Small intestine (tissue), 7 donors: ENCODE results near the gene PRDM10. TPM values are rescaled to one million over a fixed set of nuclear protein-coding genes. Genes with fewer than 3 reads are reported as not detected.

Experiments used
- DNase-seq, 2 donors: peaks; one replicate each; pipeline versions ENCODE4 v3.0.0 to v3.0.0-alpha.2; 2013
- FAIRE-seq: peaks from 2 replicates; lab custom pipeline; 2012; peaks lifted over from hg19 to GRCh38; lab: Jason Lieb, UNC
- H3K27ac ChIP-seq, 3 donors: one replicate each; pipeline ENCODE4 v1.5.1; 2013; ENCODE audit warnings: low read length in 2 of 3, mild to moderate bottlenecking in 2 of 3, control low read depth in 1 of 3, inconsistent platforms in 1 of 3, low read depth in 1 of 3, moderate library complexity in 1 of 3
- H3K27me3 ChIP-seq, 3 donors: one replicate each; pipeline ENCODE4 v1.6.1; 2013; ENCODE audit warnings: low read length in 3 of 3, inconsistent platforms in 1 of 3; ENCODE audit not compliant: control insufficient read depth in 3 of 3, insufficient read depth in 3 of 3
- H3K36me3 ChIP-seq, 3 donors: one replicate each; pipeline ENCODE4 v1.6.1; 2013; ENCODE audit warnings: low read length in 3 of 3, inconsistent platforms in 1 of 3, low read depth in 1 of 3, mild to moderate bottlenecking in 1 of 3, moderate library complexity in 1 of 3; ENCODE audit not compliant: control insufficient read depth in 3 of 3, insufficient read depth in 2 of 3
- H3K4me1 ChIP-seq, 3 donors: one replicate each; pipeline ENCODE4 v1.6.1; 2013; ENCODE audit warnings: low read length in 2 of 3, inconsistent platforms in 1 of 3, low read depth in 1 of 3, mild to moderate bottlenecking in 1 of 3, moderate library complexity in 1 of 3; ENCODE audit not compliant: control insufficient read depth in 3 of 3, insufficient read depth in 2 of 3
- H3K4me3 ChIP-seq, 3 donors: one replicate each; pipeline ENCODE4 v1.5.1; 2013; ENCODE audit warnings: low read length in 3 of 3, control low read depth in 1 of 3, inconsistent platforms in 1 of 3, low read depth in 1 of 3, mild to moderate bottlenecking in 1 of 3, moderate library complexity in 1 of 3
- H3K9me3 ChIP-seq, 2 donors: one replicate each; pipeline ENCODE4 v1.6.1; 2013; ENCODE audit warnings: low read depth in 1 of 2, low read length in 1 of 2; ENCODE audit not compliant: control insufficient read depth in 2 of 2, insufficient read depth in 1 of 2
- WGBS, 3 donors: extraction: QIAGEN DNeasy Blood & Tissue Kit; methylation state at CpG; one replicate each; pipeline ENCODE4 v1.1.7; 2013; 5-methylcytosine and 5-hydroxymethylcytosine counted together
- polyA plus RNA-seq, 4 donors: library from polyadenylated mRNA; stranded (reverse) in 3 of 4; unstranded in 1 of 4; fragments of 200-250 nt in 3 of 4; fragments of 120-200 nt in 1 of 4; gene quantifications; one replicate each; pipeline versions ENCODE4 v1.2.1 to v1.2.3, GENCODE V29; 2013
- donor health status: healthy with polysubstance abuse.
- donor health status: control.
- donor health status: control.
- donor health status: Bipolar disorder and iron deficiency.
- donor health status: healthy.

The PRDM10 gene
- polyA plus RNA-seq, 4 donors = 2.7 to 8.8 (median 3.3) TPM

DNA sequence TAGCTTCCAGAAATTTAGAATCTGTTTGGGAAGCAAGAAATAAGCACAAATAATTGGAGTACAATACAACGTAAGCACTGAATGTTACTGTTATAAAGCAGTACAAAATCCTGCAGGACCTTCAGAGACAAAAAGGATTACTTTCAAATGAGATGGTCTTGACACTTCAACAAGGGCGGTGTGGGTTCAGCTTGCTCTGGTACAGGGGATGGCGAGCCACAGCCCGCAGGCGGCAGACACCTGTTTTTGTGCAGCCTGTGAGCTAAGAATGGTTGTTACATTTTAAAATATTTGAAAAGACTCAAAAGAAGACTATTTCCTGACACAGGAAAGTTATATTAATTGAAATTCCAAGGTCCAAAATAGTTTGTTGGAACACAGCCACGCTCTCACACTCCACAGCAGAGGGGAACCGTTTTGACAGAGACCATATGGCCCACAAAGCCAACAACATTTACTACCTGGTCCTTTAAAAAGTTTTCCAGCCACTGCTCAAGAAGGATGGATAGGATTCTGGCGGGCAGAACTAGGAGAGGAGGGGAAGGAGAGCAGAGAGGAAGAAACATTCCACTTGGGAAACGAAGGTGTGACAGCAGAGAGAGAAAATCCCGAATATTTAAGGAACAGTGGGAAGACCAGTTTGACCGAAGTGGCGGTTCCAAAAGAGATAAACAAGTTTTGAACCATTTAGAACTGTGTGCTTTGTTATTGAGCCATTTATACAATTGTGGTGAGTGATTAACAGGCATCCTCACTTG is 6.3 kb downstream of the PRDM10 start:
- WGBS, 3 donors = 49 to 52% (median 49%) methylated on average over 12 of the region's 12 CpGs
- Histone ChIP-seq H3K4me1 (peaks cover 3 to 47% (median 4%) of the 10 kb centered on the region in 3 donors), H3K36me3 (peaks cover 0 to 3% (median 0%) of the 10 kb centered on the region in 3 donors)

DNA sequence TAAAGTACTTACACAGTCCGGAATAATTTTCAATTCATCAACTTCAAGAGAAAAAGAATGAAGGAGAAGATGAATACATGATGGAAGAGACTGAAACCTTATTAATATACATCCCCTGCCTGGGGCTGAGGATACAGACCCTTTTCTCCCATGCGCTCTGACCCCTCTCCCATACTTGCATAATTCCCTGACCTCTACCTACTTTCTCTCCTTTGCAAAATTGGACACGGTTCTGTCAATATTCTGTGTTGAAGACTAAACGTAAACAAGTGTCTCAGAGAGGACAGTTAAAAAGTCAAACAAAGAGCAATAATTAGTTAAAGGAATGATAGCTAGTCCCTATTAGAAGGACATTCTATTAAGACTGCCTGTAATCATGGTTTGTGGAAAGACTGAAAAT is 7.5 kb downstream of the PRDM10 start:
- H3K36me3 ChIP-seq = peaks cover 0 to 3% (median 0%) of the 10 kb centered on the region in 3 donors
- H3K27me3 ChIP-seq = no peaks in the 10 kb centered on the region
- 87 to 92% (median 92%) methylated on average over 4 of the region's 4 CpGs for WGBS, 3 donors
- no peak overlapping the region for H3K4me3 ChIP-seq
- peaks cover 3 to 39% (median 4%) of the 10 kb centered on the region in 3 donors for H3K4me1 ChIP-seq
- no peak overlapping the region for H3K27ac ChIP-seq
- FAIRE-seq = no peak
- DNase-seq = no peak
- peaks cover 0 to 5% of the 10 kb centered on the region in 2 donors for H3K9me3 ChIP-seq

More for the DNA sequence above, 6.3 kb downstream of the PRDM10 start:
- Histone ChIP-seq H3K27ac (peak overlapping the region; percentile 11 to 45 (median 22)), H3K27me3 (no peaks in the 10 kb centered on the region), H3K4me3 (no peak overlapping the region), H3K9me3 (peaks cover 0 to 5% of the 10 kb centered on the region in 2 donors)
- no peak for FAIRE-seq
- DNase-seq = peak in 1 of 2 donors; percentile 14

DNA sequence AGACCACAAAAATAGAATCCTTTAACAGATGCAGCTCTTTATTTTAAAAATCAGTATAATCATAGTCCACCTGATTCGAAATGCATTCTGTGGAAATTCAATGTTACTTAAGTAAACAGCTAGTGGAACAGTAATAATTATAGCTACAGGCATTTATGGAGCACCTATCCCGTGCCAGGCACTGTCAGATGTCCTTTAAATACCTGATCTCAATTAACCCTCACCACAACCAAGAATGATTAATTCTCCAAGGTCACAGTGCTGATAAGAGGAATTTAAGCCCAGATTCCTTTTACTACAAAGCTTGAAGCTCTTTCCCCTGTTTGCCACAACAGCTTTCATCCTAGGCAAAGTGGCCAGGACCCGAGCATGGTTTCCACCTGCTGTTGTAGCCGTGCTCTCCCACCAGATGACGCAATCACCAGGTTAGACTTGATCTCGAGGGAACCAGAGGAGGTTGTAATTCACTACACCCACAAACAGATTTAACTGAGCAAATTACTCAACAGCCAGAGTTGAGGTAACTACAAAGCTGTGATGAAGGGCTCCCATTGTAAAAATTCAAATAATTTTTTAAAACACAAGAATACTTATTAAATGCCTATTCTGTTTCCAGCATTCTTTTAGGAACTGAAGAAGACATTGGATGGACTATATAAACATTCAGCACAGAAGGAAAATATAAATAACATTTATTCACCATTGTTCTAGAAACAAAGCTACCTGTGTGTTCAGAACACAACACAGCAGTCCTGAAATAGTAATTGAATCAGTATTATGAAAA is 10.3 kb downstream of the PRDM10 start:
- Histone ChIP-seq H3K9me3 (no peaks in the 10 kb centered on the region), H3K27me3 (no peaks in the 10 kb centered on the region), H3K4me1 (peaks cover 2 to 26% (median 3%) of the 10 kb centered on the region in 3 donors), H3K27ac (peak overlapping the region; percentile 5 to 44 (median 14)), H3K4me3 (no peak overlapping the region), H3K36me3 (peaks cover 0 to 3% (median 0%) of the 10 kb centered on the region in 3 donors)
- DNase-seq (peak; percentile 85), FAIRE-seq (no peak)
- 7 to 37% (median 16%) methylated on average over 6 of the region's 6 CpGs for WGBS, 3 donors

DNA sequence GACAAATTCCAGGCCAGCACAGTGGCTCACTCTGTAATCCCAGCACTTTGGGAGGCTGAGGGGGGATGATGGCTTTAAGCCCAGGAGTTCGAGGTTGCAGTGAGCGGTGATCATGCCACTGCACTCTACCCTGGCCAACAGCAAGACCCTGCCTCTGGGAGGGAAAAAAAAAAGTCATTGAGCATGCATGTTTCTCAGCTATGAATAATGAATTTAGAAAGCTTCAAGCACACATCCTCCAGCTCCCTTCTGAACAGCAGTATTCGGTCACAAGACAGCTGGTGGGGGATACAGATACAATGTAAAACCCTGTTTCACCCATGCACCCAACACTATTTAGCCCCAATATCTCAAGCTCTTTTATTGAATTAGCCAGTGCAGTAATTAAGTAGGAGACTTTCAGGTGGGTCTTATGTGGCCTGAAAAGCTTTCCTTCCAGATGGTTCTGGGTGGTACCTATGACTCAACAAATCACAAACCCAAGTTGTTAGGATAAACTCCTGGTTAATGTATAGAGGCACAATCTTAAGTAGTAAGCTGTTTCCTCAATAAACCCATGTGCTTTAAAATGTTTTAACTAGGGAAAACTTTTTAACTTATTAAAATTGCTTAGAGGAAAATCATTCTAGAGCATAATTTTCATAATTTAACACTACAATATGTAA is 13.4 kb downstream of the PRDM10 start:
- no peaks in the 10 kb centered on the region for H3K27me3 ChIP-seq
- H3K9me3 ChIP-seq = no peaks in the 10 kb centered on the region
- 67 to 85% (median 79%) methylated on average over 3 of the region's 3 CpGs for WGBS, 3 donors
- FAIRE-seq (no peak), DNase-seq (peak in 1 of 2 donors; percentile 52)
- H3K4me1 ChIP-seq = peaks cover 0 to 12% (median 0%) of the 10 kb centered on the region in 3 donors
- H3K4me3 ChIP-seq = no peak overlapping the region
- H3K36me3 ChIP-seq = no peaks in the 10 kb centered on the region
- H3K27ac ChIP-seq = peak overlapping the region in 1 of 3 donors; percentile 49

DNA sequence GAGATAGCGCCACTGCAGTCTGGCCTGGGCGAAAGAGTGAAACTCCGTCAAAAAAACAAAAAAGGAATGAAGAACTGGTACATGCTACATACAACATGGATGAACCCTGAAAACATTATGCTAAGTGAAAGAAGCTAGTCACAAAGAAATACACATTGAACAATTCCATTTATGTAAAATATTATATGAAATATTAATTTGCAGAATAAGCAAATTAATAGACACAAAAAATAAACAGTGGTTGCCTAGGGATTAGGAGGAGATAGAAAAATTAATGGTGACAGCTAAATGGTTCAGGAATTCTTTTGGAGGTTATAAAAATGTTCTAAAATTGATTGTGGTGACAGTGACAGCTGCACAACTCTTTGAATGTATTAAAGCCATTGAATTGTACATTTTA is 14.7 kb downstream of the PRDM10 start:
- Histone ChIP-seq H3K4me1 (peaks cover 0 to 10% (median 0%) of the 10 kb centered on the region in 3 donors), H3K4me3 (no peak overlapping the region), H3K36me3 (peaks cover 0 to 4% (median 0%) of the 10 kb centered on the region in 3 donors), H3K9me3 (no peaks in the 10 kb centered on the region), H3K27me3 (no peaks in the 10 kb centered on the region), H3K27ac (no peak overlapping the region)
- WGBS, 3 donors = 95 to 100% (median 97%) methylated on average over 3 of the region's 3 CpGs
- no peak for FAIRE-seq
- DNase-seq = no peak

DNA sequence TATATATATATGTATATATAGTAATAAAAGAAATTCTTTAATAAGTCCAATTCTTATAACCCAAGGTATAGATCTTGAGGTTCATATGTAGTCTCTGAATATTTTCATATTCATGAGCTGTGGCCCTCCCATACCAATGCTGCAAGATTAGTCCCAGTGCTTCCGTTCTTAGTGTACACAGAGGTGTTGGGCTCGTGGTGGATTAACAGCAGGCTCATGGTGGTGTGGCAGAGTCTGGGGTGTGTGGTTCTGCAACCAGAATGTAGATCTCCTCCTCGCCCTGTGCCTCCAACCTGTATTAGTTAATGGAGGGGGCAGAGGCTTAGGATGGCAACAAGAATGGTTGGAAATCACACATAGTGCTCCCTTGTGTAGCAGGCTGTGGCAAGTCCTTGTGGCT is 16.8 kb downstream of the PRDM10 start:
- Histone ChIP-seq H3K4me3 (no peak overlapping the region), H3K4me1 (no peaks in the 10 kb centered on the region), H3K9me3 (no peaks in the 10 kb centered on the region), H3K36me3 (peaks cover 0 to 4% (median 0%) of the 10 kb centered on the region in 3 donors), H3K27ac (no peak overlapping the region), H3K27me3 (no peaks in the 10 kb centered on the region)
- no peak for DNase-seq
- WGBS, 3 donors = 87 to 94% (median 91%) methylated on average over 3 of the region's 3 CpGs
- no peak for FAIRE-seq

DNA sequence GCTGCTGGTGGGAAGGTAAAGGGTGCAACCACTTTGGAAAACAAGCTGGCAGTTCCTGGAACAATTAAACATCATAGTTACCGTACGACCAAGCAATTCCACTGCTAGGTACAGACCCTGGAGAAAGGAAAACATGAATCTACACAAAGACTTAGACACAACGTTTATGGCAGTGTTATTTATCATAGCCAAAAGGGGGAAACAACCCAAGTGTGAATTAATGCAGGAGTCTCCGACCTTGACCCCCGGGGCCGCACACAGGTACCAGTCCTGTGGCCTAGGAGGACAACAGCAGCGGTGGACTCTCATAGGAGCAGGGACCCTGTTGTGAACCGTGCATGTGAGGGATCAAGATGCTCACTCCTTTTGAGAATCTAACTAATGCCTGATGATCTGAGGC is 22.5 kb downstream of the PRDM10 start:
- Histone ChIP-seq H3K36me3 (peaks cover 0 to 8% (median 3%) of the 10 kb centered on the region in 3 donors), H3K4me1 (no peaks in the 10 kb centered on the region), H3K27ac (no peak overlapping the region), H3K4me3 (no peak overlapping the region), H3K9me3 (no peaks in the 10 kb centered on the region), H3K27me3 (no peaks in the 10 kb centered on the region)
- FAIRE-seq = no peak
- no peak for DNase-seq
- 79 to 89% (median 85%) methylated on average over 8 of the region's 8 CpGs for WGBS, 3 donors

DNA sequence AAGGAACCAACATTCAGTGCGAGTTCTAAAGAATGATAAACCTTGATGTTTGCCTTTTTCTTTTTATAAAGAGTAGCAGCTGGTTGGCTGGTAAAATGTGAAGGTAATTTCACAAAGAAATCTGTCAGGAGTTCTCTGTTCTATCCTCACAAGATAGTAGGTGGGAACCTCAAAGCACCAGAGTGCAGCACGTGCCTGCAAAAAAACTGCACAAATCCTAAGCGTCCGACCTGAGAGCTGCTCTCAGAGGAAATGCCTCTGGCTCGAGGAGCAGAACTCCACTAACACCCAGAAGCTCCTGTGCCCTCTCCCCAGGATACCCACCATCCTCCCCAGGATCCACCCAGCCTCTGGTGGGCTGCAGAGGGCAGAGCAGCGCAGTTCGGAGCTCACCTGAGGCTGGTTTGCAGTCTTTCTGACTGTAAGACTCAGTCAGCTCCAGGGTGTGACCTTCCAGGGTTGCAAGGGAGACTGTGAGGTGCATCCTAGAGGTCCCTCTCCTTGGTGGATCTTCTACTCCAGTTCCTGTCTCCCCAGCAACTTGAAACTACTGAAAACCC is 23.5 kb downstream of the PRDM10 start:
- H3K36me3 ChIP-seq = peaks cover 0 to 8% (median 3%) of the 10 kb centered on the region in 3 donors
- peaks cover 0 to 2% (median 0%) of the 10 kb centered on the region in 3 donors for H3K4me1 ChIP-seq
- no peak overlapping the region for H3K4me3 ChIP-seq
- H3K9me3 ChIP-seq = no peaks in the 10 kb centered on the region
- DNase-seq (no peak), FAIRE-seq (no peak)
- WGBS, 3 donors = 80 to 92% (median 82%) methylated on average over 7 of the region's 7 CpGs
- H3K27ac ChIP-seq = no peak overlapping the region
- H3K27me3 ChIP-seq = no peaks in the 10 kb centered on the region
